Endothelial cell (in vitro differentiated cells): Measurements from ENCODE around the gene LRSAM1. TPM values are rescaled to one million over a fixed set of nuclear protein-coding genes. Genes with fewer than 3 reads are reported as not detected.

Experiments used
- DNase-seq: peaks from one replicate; pipeline ENCODE4 v3.0.0; 2021; ENCODE audit warnings: low spot score
- H3K27ac Mint-ChIP-seq: one replicate; pipeline ENCODE4 v1.8.0; 2021; ENCODE audit warnings: mixed read lengths, inconsistent platforms; ENCODE audit not compliant: unreplicated experiment
- H3K27me3 Mint-ChIP-seq: one replicate; pipeline ENCODE4 v1.8.0; 2021; ENCODE audit warnings: mild to moderate bottlenecking, moderate library complexity, mixed read lengths, inconsistent platforms; ENCODE audit not compliant: unreplicated experiment
- H3K36me3 Mint-ChIP-seq: one replicate; pipeline ENCODE4 v1.8.0; 2021; ENCODE audit warnings: mild to moderate bottlenecking, low read depth, mixed read lengths, inconsistent platforms; ENCODE audit not compliant: unreplicated experiment
- H3K4me1 Mint-ChIP-seq: one replicate; pipeline ENCODE4 v1.8.0; 2021; ENCODE audit warnings: mild to moderate bottlenecking, mixed read lengths, inconsistent platforms; ENCODE audit not compliant: unreplicated experiment
- H3K4me3 Mint-ChIP-seq: one replicate; pipeline ENCODE4 v1.8.0; 2021; ENCODE audit warnings: mild to moderate bottlenecking, mixed read lengths, inconsistent platforms; ENCODE audit not compliant: unreplicated experiment
- H3K9me3 Mint-ChIP-seq: one replicate; pipeline ENCODE4 v1.8.0; 2021; ENCODE audit warnings: mixed read lengths, inconsistent platforms; ENCODE audit not compliant: unreplicated experiment
- total RNA-seq: library from RNA; stranded (reverse); fragmentation: NEBNext Ultra II Directional; extraction: Animal tissue kit (Norgen Biotek cat#: 25700); gene quantifications from one replicate; pipeline ENCODE4 v1.2.1, GENCODE V29; 2021; ENCODE audit not compliant: unreplicated experiment
- TF ChIP-seq, protein P1 (sequence below): fragments of 200-600 bp; sonication (generic); IDR thresholded peaks from one replicate; pipeline ENCODE4 v1.5.0; 2021; ENCODE audit warnings: antibody characterized with exemption; ENCODE audit not compliant: unreplicated experiment

LRSAM1 gene
- total RNA-seq, 1 donor from 2014 or later, result 22.6 TPM

DNA sequence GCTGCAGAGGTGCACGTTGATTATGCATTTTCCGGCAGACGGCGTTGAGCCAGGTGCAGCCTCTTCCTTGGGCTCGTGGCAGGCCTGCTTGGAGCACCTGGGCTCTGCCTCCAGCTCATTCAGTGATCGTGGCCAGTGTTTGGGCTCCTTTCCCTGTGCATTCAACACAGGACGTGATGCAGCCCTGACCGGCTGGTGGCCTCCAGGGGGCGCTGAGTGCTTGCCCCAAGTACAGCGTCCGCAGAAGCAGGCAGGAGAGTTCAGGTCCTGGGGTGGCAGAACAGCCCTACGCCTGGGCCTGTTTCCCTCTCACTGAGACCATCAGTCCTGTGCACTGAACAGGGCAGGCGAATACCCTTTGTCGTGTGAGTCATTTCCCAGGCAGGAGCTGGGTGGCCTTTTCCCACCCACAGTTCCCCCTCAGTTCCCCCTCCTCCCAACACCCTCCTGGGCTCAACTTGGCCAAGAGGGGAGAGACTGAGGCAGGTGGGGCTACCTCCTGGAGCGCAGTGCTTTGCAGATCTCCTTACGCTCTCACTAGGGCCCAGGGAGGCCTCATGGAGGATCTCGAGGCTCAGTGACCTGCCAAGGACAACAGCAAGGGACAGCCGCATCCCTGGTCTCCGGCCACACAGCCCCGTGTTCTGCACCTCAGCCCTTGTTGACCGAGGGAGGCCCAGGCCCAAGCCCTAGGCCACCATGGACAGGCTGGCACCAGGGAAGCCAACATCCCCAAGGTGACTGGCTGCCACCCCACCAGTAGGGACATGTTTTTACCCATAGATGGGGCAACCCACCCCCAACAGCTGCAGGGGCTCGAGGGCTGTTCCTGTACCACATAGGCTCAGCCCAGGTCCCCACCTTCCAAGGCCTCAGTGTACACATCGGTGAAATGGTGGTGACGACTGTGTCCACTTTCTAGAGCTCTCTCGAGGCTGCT lies 52.9 kb downstream of the LRSAM1 start:
- Mint-ChIP-seq H3K9me3 (no peaks in the 10 kb centered on the region), H3K27ac (no peak overlapping the region), H3K4me1 (peaks cover 5% of the 10 kb centered on the region), H3K27me3 (peaks cover 5% of the 10 kb centered on the region), H3K36me3 (peaks cover 14% of the 10 kb centered on the region), H3K4me3 (no peak overlapping the region)
- TF ChIP-seq, protein P1, sequence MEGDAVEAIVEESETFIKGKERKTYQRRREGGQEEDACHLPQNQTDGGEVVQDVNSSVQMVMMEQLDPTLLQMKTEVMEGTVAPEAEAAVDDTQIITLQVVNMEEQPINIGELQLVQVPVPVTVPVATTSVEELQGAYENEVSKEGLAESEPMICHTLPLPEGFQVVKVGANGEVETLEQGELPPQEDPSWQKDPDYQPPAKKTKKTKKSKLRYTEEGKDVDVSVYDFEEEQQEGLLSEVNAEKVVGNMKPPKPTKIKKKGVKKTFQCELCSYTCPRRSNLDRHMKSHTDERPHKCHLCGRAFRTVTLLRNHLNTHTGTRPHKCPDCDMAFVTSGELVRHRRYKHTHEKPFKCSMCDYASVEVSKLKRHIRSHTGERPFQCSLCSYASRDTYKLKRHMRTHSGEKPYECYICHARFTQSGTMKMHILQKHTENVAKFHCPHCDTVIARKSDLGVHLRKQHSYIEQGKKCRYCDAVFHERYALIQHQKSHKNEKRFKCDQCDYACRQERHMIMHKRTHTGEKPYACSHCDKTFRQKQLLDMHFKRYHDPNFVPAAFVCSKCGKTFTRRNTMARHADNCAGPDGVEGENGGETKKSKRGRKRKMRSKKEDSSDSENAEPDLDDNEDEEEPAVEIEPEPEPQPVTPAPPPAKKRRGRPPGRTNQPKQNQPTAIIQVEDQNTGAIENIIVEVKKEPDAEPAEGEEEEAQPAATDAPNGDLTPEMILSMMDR, result peak; percentile 70
- peak; percentile 91 for DNase-seq

DNA sequence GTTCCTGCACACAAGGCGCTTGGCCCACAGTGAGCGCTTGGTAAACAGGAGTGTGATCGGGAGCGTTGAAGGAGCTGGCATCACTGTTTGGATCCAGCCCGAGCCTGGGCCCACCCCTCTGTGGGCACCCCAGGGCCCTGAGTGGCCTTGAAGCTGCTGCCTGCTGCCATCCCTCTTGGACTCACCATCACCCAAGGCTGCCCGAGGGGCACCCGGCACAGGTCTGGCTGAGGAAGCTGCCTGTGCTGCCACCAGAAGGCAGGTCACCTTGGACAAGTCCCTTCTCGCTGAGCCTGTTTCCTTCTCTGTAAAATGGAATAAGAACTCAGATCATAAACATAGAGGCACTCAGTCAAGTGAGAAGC lies 53.6 kb downstream of the LRSAM1 start:
- H3K36me3 Mint-ChIP-seq, result peaks cover 14% of the 10 kb centered on the region
- H3K27me3 Mint-ChIP-seq, result peaks cover 5% of the 10 kb centered on the region
- H3K9me3 Mint-ChIP-seq, result no peaks in the 10 kb centered on the region
- H3K27ac Mint-ChIP-seq, result no peak overlapping the region
- TF ChIP-seq, protein P1, result no peak
- no peak overlapping the region for H3K4me3 Mint-ChIP-seq
- peaks cover 5% of the 10 kb centered on the region for H3K4me1 Mint-ChIP-seq
- DNase-seq, result no peak

DNA sequence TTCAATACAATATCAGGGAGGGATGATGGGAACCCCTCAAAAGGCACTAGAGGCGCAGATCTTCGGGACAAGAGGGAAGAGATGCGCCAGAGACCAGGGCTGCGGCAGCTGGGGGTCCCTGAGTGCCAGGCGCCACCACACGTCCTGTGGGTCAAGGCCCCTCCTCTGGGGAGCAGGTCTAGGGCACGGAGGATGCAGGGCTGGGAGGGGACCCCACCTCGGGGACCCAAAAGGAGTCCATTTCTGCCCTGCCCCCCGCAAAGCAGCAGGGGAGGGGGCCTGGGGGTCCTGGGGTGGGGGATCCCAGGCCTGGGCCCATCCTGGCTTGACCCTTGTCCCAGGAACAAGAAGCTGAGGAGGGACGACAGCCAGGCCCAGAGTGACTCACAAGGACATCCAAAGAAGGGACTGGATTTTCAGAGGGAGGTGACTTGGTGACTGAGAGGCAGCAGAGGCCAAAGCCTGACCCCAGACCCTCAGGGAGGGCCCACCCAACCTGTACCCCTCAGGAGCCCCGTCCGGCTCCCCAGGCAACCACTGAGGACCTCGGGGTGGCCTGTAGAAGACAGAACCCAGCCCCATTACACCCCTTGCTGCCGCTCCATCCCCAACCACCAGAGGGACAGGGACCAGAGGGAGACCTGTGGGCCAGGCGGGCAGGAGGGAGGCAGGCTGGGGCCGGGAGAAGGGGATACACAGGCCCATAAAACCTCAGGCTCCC lies 54.2 kb downstream of the LRSAM1 start:
- Mint-ChIP-seq H3K4me3 (no peak overlapping the region), H3K9me3 (no peaks in the 10 kb centered on the region), H3K4me1 (peaks cover 5% of the 10 kb centered on the region), H3K27ac (no peak overlapping the region), H3K27me3 (peaks cover 5% of the 10 kb centered on the region), H3K36me3 (peaks cover 14% of the 10 kb centered on the region)
- DNase-seq, result peak; percentile 71
- TF ChIP-seq, protein P1, result peak; percentile 47

DNA sequence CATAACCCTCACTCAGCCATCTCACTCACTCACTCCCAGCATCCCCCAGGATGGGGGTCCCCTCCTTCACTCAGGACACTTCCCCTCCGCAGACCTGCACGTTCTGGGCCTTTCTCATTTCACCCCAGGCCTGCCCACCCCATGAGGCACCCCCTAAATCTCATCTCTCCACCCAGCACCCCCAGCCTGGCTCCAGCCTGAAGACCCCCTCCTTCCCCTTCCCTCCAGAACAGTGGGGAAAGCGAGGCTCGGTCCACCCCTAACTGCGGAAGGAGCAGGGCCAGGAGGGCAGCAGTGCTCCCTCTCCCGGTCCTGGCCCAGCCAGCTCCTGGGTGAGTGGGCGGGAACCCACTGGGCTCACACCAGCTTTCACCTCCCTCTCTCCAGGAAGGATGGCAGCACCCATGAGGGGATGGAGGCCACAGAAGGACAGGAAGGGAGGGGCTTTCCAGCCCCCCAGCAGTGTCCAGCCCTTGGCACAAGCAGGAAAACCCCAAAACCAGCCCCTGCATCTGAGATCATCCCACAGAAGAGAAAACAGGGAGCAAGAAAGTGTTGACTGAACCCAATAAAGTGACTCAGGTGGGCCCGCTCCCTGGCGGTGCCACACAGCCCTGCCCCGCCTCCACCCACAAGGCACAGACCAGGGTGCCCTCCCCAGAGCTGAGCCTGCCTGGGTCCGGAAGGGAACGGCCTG lies 55.0 kb downstream of the LRSAM1 start:
- Mint-ChIP-seq H3K4me3 (peak overlapping the region; percentile 31), H3K36me3 (peaks cover 14% of the 10 kb centered on the region), H3K27ac (no peak overlapping the region), H3K27me3 (peaks cover 5% of the 10 kb centered on the region), H3K4me1 (peaks cover 5% of the 10 kb centered on the region), H3K9me3 (no peaks in the 10 kb centered on the region)
- TF ChIP-seq, protein P1, result no peak
- DNase-seq, result no peak
